Activated CD4-positive, alpha-beta T cell treated with anti-CD3 and anti-CD28 coated beads, Interleukin-2, amount 10 ng/mL, durations not matched to agents 24 days and 14 days (primary cell): Measurements from ENCODE around the gene FRY. TPM values are rescaled to one million over a fixed set of nuclear protein-coding genes. Genes with fewer than 3 reads are reported as not detected.

Source experiments
- DNase-seq: peaks from one replicate; pipeline ENCODE4 v3.0.0; 2022
- H3K27ac Mint-ChIP-seq: one replicate; pipeline ENCODE4 v1.8.0; 2022; ENCODE audit warnings: mild to moderate bottlenecking, mixed read lengths
- H3K27me3 Mint-ChIP-seq: one replicate; pipeline ENCODE4 v1.8.0; 2022; ENCODE audit warnings: mixed read lengths
- H3K36me3 Mint-ChIP-seq: one replicate; pipeline ENCODE4 v1.8.0; 2022; ENCODE audit warnings: low read depth, mild to moderate bottlenecking, mixed read lengths
- H3K4me1 Mint-ChIP-seq: one replicate; pipeline ENCODE4 v1.8.0; 2021; ENCODE audit warnings: mixed read lengths
- H3K4me3 Mint-ChIP-seq: one replicate; pipeline ENCODE4 v1.8.0; 2022; ENCODE audit warnings: mild to moderate bottlenecking, moderate library complexity, mixed read lengths
- H3K9me3 Mint-ChIP-seq: one replicate; pipeline ENCODE4 v1.8.0; 2021; ENCODE audit warnings: mixed read lengths
- intact Hi-C: fragments of 100-400 bp; cut with micrococcal nuclease; formaldehyde crosslinking; loops from one replicate; pipeline ENCODE4 v1.15.1; 2023
- total RNA-seq: library from RNA; stranded (reverse); gene quantifications from 2 replicates; pipeline ENCODE4 v1.2.3, GENCODE V29; 2022

Gene FRY
- total RNA-seq, 1 donor from 2014 or later, result 1.8 TPM

DNA sequence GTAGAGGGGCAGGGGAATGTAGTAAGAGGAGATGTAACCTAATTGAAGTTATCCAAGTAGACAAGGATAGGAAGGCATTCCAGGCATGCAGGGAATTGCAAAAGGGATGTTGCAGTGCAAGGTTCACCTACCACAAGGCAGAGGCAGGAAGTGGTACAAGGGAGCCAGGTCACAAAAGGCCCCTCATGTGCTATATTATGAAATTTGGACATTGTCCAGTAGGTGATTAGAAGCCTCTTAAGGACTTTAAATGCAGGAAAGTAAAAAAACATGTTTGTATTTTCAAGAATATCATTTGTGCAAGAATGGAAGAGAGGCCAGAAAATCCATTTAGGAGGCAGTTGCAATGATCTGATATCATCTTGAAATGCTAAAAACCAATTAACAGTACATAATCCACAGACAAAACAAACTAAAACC lies 111.4 kb downstream of the FRY start:
- Mint-ChIP-seq H3K36me3 (peaks cover 2% of the 10 kb centered on the region), H3K9me3 (no peaks in the 10 kb centered on the region), H3K27me3 (no peaks in the 10 kb centered on the region), H3K4me3 (no peak overlapping the region), H3K4me1 (no peaks in the 10 kb centered on the region), H3K27ac (no peak overlapping the region)
- peak; percentile 41 for DNase-seq
- intact Hi-C loops, result no loop called here

DNA sequence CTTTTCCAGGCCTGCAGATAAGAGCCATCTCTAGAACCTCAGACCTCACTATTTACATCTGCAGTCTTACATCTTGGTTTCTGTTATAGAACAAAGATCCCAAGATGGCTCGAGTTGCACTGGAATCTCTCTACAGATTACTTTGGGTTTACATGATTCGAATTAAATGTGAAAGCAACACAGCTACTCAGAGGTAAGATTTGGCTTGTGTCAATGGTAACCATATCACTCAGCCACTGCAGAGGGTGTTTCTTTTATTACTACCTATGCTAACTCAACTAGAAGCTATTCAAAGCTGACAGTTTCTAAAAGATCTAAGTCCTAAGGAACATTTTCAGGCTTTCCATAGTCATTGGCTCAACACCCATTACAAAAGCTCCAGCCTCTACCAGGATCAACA lies 115.6 kb downstream of the FRY start:
- H3K4me1 Mint-ChIP-seq, result no peaks in the 10 kb centered on the region
- no peak overlapping the region for H3K4me3 Mint-ChIP-seq
- no peaks in the 10 kb centered on the region for H3K27me3 Mint-ChIP-seq
- intact Hi-C loops, result no loop called here
- DNase-seq, result no peak
- peaks cover 2% of the 10 kb centered on the region for H3K36me3 Mint-ChIP-seq
- no peaks in the 10 kb centered on the region for H3K9me3 Mint-ChIP-seq
- H3K27ac Mint-ChIP-seq, result no peak overlapping the region

DNA sequence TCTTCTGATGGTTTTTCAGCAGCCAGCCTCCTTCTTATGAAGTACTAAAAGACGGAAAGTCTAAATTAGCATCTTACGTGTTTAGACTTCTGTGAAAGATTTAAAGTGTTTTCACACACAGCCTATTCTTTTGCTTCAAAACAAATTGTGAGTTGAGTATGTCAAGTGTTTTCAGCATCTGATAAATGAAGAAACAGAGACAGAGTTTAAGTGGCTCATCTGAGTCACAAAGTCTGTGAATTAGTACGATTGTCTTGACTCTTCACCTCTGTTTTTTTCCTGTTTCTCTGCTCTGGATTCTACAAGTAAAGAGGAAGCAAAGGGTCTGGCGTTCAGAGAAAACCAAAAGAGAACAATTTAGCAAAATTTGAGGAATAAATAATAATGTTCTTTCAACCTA lies 116.4 kb downstream of the FRY start:
- intact Hi-C loops, result no loop called here
- H3K9me3 Mint-ChIP-seq, result no peaks in the 10 kb centered on the region
- no peak overlapping the region for H3K27ac Mint-ChIP-seq
- peaks cover 2% of the 10 kb centered on the region for H3K36me3 Mint-ChIP-seq
- no peak for DNase-seq
- H3K4me3 Mint-ChIP-seq, result no peak overlapping the region
- H3K27me3 Mint-ChIP-seq, result no peaks in the 10 kb centered on the region
- H3K4me1 Mint-ChIP-seq, result no peaks in the 10 kb centered on the region

DNA sequence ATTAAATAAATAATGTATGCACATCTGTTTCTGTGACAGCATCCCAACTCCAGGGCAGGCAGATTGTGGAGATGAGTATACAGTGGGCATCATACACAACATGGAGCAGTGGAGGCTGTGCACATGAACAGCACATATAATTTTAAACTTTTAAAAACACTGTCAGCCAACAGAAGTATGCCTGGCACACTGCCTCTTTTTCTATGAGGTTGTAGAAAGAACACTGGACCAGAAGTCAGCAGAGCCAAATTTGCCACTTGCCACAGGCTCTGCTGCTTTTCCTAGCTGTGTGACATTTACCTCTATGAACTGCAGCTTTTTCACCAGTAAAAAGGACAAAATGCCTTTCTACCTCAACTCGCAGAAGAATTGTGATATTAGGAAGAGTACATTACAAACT lies 118.7 kb downstream of the FRY start:
- DNase-seq, result no peak
- Mint-ChIP-seq H3K9me3 (no peaks in the 10 kb centered on the region), H3K36me3 (peaks cover 2% of the 10 kb centered on the region), H3K4me1 (no peaks in the 10 kb centered on the region), H3K27me3 (no peaks in the 10 kb centered on the region), H3K4me3 (no peak overlapping the region), H3K27ac (no peak overlapping the region)
- intact Hi-C loops, result no loop called here

GRCh38 chr13:32150794-32151193 lies 119.2 kb downstream of the FRY start:
- Mint-ChIP-seq H3K9me3 (no peaks in the 10 kb centered on the region), H3K4me3 (no peak overlapping the region), H3K4me1 (no peaks in the 10 kb centered on the region), H3K36me3 (peaks cover 2% of the 10 kb centered on the region), H3K27ac (no peak overlapping the region), H3K27me3 (no peaks in the 10 kb centered on the region)
- intact Hi-C loops, result no loop called here
- no peak for DNase-seq

GRCh38 chr13:32151240-32151639 lies 119.7 kb downstream of the FRY start:
- Mint-ChIP-seq H3K9me3 (no peaks in the 10 kb centered on the region), H3K27me3 (no peaks in the 10 kb centered on the region), H3K27ac (no peak overlapping the region), H3K4me3 (no peak overlapping the region), H3K36me3 (peaks cover 2% of the 10 kb centered on the region), H3K4me1 (no peaks in the 10 kb centered on the region)
- DNase-seq, result no peak
- intact Hi-C loops, result no loop called here

DNA sequence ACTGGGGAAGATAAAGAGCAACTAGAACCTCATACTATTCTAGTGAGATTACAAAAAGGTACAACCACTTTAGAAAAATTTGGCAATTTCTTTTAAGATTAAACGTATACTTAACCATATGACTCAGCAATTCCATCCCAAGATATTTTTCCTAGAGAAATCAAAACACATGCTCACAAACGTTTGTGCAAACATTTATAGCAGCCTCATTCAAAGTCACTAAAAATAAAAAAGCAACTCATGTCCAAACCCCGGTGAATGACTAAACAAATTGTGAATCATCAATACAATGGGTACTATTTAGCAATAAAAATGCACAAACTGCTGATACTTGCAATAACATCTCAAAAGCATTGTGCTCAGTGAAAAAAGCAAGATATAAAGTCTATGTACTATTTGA lies 121.5 kb downstream of the FRY start:
- Mint-ChIP-seq H3K36me3 (no peaks in the 10 kb centered on the region), H3K27ac (no peak overlapping the region), H3K4me3 (no peak overlapping the region), H3K9me3 (no peaks in the 10 kb centered on the region), H3K4me1 (no peaks in the 10 kb centered on the region), H3K27me3 (no peaks in the 10 kb centered on the region)
- DNase-seq, result no peak
- intact Hi-C loops, result no loop called here

DNA sequence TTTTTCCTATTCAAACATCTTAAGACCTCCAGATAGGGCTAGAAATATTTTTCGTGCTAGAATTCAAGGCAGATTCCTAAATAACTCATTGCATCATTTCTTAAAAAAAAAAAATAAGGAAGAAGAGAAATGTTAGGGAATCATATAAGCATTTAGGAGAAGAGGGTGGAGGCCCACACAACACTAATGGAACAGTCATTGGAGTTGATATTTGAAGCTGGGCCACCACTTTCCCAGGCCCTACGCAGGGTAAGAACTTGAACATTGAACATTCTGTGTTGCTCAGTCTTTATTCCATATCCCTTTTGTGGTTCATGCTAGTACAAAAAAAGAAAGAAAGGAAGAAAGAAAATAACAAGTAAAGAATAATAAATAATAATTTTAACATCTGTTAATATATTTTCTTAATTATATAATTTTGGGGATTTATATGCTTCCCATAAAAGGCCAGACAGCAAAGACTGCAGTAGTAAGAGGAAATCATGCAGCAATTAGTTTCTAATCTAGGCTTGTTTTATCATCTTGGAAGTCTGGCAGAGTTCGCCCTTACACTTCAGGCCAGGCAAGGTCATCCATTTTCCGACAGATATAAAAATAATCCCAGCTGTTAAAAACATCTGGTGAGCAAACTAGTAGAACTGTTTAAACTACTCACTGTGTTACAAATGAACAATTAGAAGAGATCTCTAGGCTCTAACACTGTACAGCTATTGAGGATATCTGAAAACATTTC lies 127.7 kb downstream of the FRY start:
- H3K27ac Mint-ChIP-seq, result no peak overlapping the region
- H3K9me3 Mint-ChIP-seq, result no peaks in the 10 kb centered on the region
- intact Hi-C loops, result no loop called here
- H3K36me3 Mint-ChIP-seq, result no peaks in the 10 kb centered on the region
- no peak for DNase-seq
- H3K4me3 Mint-ChIP-seq, result no peak overlapping the region
- peaks cover 2% of the 10 kb centered on the region for H3K4me1 Mint-ChIP-seq
- H3K27me3 Mint-ChIP-seq, result no peaks in the 10 kb centered on the region

- intact Hi-C loops, result no loop called here
- no peak for DNase-seq
- no peaks in the 10 kb centered on the region for H3K27me3 Mint-ChIP-seq
- H3K4me3 Mint-ChIP-seq, result no peak overlapping the region
- H3K27ac Mint-ChIP-seq, result no peak overlapping the region
- peaks cover 2% of the 10 kb centered on the region for H3K4me1 Mint-ChIP-seq
- no peaks in the 10 kb centered on the region for H3K9me3 Mint-ChIP-seq
- H3K36me3 Mint-ChIP-seq, result no peaks in the 10 kb centered on the region
Observed at GRCh38 chr13:32162395-32163005, 130.9 kb downstream of the FRY start.

DNA sequence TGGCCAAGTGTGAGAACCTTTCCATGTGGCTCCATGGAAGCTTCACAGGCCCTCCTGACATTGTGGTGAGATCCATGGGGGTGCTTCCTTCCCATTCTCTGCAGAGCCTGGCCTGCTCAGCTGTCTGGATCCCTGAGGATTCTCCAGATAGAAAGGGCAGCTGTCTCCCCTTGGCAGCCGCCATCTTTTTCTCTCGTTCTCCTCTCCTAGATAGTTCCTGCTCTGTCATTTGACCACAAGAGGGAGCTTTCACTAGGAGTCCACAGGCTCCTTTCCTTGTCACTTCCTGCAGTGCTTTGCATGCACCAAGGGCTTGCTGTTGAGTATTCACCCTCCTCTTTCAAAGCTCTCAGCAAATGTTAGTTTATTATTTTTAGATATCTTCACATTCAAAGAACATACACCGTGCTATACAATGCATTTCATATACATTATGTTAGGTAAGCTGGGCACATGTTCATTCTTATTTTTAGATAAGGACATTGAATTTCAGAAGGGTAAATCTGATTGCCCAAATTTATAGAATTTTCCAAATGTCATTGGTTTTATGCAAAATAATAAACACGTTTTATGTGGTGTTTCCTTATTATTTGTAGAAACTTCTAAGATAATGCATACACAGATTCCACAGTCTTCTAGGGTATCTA lies 133.2 kb downstream of the FRY start:
- no peaks in the 10 kb centered on the region for H3K9me3 Mint-ChIP-seq
- H3K27me3 Mint-ChIP-seq, result no peaks in the 10 kb centered on the region
- intact Hi-C loops, result no loop called here
- no peaks in the 10 kb centered on the region for H3K36me3 Mint-ChIP-seq
- H3K4me3 Mint-ChIP-seq, result no peak overlapping the region
- peaks cover 2% of the 10 kb centered on the region for H3K4me1 Mint-ChIP-seq
- DNase-seq, result peak; percentile 69
- H3K27ac Mint-ChIP-seq, result no peak overlapping the region

DNA sequence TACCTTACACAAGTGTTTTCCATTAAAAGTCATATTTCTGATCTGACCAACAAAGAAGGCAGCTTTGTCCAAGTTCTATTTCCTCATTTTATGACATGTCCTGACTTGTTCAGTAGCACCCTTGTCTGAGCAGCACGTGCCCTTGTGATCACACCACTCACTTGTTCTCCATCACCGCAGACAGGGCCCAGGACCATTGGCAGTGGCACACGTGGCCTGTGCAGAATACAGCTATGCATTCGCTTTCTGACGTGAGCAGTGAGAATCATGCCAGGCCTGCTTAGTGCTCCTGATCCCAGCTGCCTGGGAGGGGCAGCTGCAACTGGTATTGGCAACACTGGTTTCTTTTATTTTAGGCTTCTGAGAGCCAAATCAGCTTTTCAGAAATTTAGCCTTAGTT lies 134.2 kb downstream of the FRY start:
- no peaks in the 10 kb centered on the region for H3K27me3 Mint-ChIP-seq
- peaks cover 2% of the 10 kb centered on the region for H3K4me1 Mint-ChIP-seq
- no peak for DNase-seq
- H3K9me3 Mint-ChIP-seq, result no peaks in the 10 kb centered on the region
- no peak overlapping the region for H3K27ac Mint-ChIP-seq
- H3K36me3 Mint-ChIP-seq, result no peaks in the 10 kb centered on the region
- H3K4me3 Mint-ChIP-seq, result no peak overlapping the region
- intact Hi-C loops, result no loop called here

DNA sequence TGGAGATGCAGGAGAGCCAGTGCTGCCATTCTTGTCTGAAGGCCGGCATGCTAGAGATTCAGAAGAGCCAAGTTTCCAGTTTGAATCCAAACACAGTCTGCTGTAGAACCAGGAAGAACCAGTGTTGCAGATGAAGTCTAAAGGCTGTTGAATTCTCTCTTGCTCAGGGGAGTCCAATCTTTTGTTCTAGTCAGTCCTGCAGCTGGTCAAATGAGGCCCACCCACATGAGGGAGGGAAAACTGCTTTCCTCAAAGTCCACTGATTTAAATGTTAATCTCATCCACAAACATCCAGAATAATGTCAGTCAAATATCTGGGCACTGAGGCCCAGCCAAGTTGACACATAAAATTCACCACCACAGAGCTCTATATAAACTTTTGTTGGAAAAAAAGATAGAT lies 136.6 kb downstream of the FRY start:
- Mint-ChIP-seq H3K36me3 (peaks cover 4% of the 10 kb centered on the region), H3K4me1 (no peaks in the 10 kb centered on the region), H3K9me3 (no peaks in the 10 kb centered on the region), H3K27ac (no peak overlapping the region), H3K4me3 (no peak overlapping the region), H3K27me3 (no peaks in the 10 kb centered on the region)
- intact Hi-C loops, result no loop called here
- no peak for DNase-seq

DNA sequence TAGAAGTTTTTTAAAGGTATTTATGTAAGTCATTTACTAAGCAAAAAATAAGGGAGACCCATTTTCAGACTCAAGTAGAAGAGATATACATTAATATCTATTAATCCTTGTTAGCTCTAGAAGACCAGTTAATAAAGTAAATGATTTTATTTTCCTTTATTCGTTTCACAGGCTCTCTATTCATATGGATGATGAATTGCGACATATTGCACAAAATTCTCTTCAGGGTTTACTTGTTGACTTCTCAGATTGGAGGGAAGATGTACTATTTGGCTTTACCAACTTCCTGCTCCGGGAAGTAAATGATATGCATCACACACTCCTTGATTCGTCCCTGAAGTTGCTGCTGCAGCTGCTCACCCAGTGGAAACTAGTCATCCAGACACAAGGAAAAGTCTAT lies 139.3 kb downstream of the FRY start:
- no peaks in the 10 kb centered on the region for H3K4me1 Mint-ChIP-seq
- no peaks in the 10 kb centered on the region for H3K9me3 Mint-ChIP-seq
- H3K36me3 Mint-ChIP-seq, result peaks cover 4% of the 10 kb centered on the region
- DNase-seq, result no peak
- no peaks in the 10 kb centered on the region for H3K27me3 Mint-ChIP-seq
- H3K4me3 Mint-ChIP-seq, result no peak overlapping the region
- H3K27ac Mint-ChIP-seq, result no peak overlapping the region
- intact Hi-C loops, result no loop called here

DNA sequence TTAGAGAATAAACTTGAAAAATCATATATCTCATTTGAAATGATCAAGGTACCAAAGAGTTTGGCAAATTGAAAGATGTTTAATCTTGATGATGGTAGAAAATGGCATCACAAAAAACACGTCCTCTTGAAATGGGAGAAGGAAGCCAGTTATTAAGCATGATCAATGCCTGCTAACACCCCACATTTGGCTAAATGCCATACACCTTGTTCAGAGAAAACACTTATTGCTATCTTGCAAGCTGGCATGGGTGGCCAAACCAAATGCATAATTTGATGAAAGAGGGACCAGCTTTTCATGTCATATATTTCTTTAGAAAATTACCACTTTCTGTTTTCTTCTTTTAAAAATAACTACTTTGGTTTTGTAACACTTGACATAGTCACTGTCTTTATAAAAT lies 142.3 kb downstream of the FRY start:
- H3K27ac Mint-ChIP-seq, result no peak overlapping the region
- H3K36me3 Mint-ChIP-seq, result peaks cover 4% of the 10 kb centered on the region
- no peaks in the 10 kb centered on the region for H3K27me3 Mint-ChIP-seq
- no peaks in the 10 kb centered on the region for H3K9me3 Mint-ChIP-seq
- no peak overlapping the region for H3K4me3 Mint-ChIP-seq
- no peak for DNase-seq
- H3K4me1 Mint-ChIP-seq, result no peaks in the 10 kb centered on the region
- intact Hi-C loops, result no loop called here
